Mesenchymal stem cell (in vitro differentiated cells and primary cell): ENCODE results near the gene AMPD2.

Source experiments
- DNase-seq: peaks from one replicate; pipeline ENCODE4 v3.0.0-alpha.2; 2013
- H2AFZ ChIP-seq: one replicate; pipeline ENCODE4 v1.6.1; 2013; ENCODE audit warnings: low read depth, mild to moderate bottlenecking, control low read depth, inconsistent platforms, low read length, moderate library complexity
- H2AK5ac ChIP-seq: 2 replicates; pipeline ENCODE4 v1.6.1; 2013; ENCODE audit warnings: low read length, moderate library complexity, mild to moderate bottlenecking, inconsistent platforms; ENCODE audit not compliant: severe bottlenecking
- H2BK120ac ChIP-seq: one replicate; pipeline ENCODE4 v1.6.1; 2013; ENCODE audit warnings: low read depth, mild to moderate bottlenecking, inconsistent platforms, low read length, moderate library complexity
- H2BK12ac ChIP-seq, 2 experiments: one replicate each; pipeline ENCODE4 v1.6.1; 2013; ENCODE audit warnings: inconsistent platforms in 2 of 2, low read length in 2 of 2, mild to moderate bottlenecking in 2 of 2, moderate library complexity in 2 of 2, control low read depth in 1 of 2
- H2BK15ac ChIP-seq: one replicate; pipeline ENCODE4 v1.6.1; 2013; ENCODE audit warnings: mild to moderate bottlenecking, low read depth, inconsistent platforms; ENCODE audit not compliant: poor library complexity, severe bottlenecking
- H2BK5ac ChIP-seq: 2 replicates; pipeline ENCODE4 v1.6.1; 2013; ENCODE audit warnings: low read depth, mild to moderate bottlenecking, low read length, control low read depth, inconsistent platforms; ENCODE audit not compliant: poor library complexity, severe bottlenecking
- H3K14ac ChIP-seq, 2 experiments: one replicate each; pipeline ENCODE4 v1.6.1; 2013; ENCODE audit warnings: inconsistent platforms in 2 of 2, low read length in 2 of 2, control low read depth in 1 of 2, mild to moderate bottlenecking in 1 of 2, moderate library complexity in 1 of 2
- H3K18ac ChIP-seq, 2 experiments: one replicate each; pipeline ENCODE4 v1.6.1; 2013; ENCODE audit warnings: inconsistent platforms in 2 of 2, low read length in 2 of 2, control low read depth in 1 of 2, low read depth in 1 of 2, mild to moderate bottlenecking in 1 of 2
- H3K23ac ChIP-seq, 2 experiments: one replicate each; pipeline ENCODE4 v1.6.1; 2013; ENCODE audit warnings: inconsistent platforms in 2 of 2, low read length in 2 of 2, mild to moderate bottlenecking in 2 of 2, moderate library complexity in 2 of 2, control low read depth in 1 of 2
- H3K27ac ChIP-seq: 2 replicates; pipeline ENCODE4 v1.5.1; 2013; ENCODE audit warnings: mild to moderate bottlenecking, moderate library complexity, low read length, control low read depth, inconsistent platforms; ENCODE audit not compliant: poor library complexity, severe bottlenecking
- H3K27me3 ChIP-seq, 2 experiments: 2 replicates each; pipeline versions ENCODE4 v1.6.1 to v1.7.0; 2013; ENCODE audit warnings: low read length in 2 of 2, mild to moderate bottlenecking in 2 of 2, moderate library complexity in 2 of 2, control low read depth in 1 of 2, inconsistent platforms in 1 of 2; ENCODE audit not compliant: control insufficient read depth in 1 of 2, insufficient read depth in 1 of 2
- H3K36me3 ChIP-seq, 2 experiments: 2 replicates each; pipeline versions ENCODE4 v1.6.1 to v1.7.0; 2013; ENCODE audit warnings: low read length in 2 of 2, control low read depth in 1 of 2, inconsistent platforms in 1 of 2, low read depth in 1 of 2, mild to moderate bottlenecking in 1 of 2; ENCODE audit not compliant: insufficient read depth in 2 of 2, control insufficient read depth in 1 of 2
- H3K4ac ChIP-seq, 2 experiments: one replicate each; pipeline ENCODE4 v1.6.1; 2013; ENCODE audit warnings: inconsistent platforms in 2 of 2, low read length in 2 of 2, mild to moderate bottlenecking in 2 of 2, moderate library complexity in 2 of 2, control low read depth in 1 of 2, low read depth in 1 of 2
- H3K4me1 ChIP-seq: 2 replicates; pipeline ENCODE4 v1.6.1; 2013; ENCODE audit warnings: low read depth, low read length, control low read depth; ENCODE audit not compliant: control insufficient read depth, insufficient read depth
- H3K4me2 ChIP-seq: 2 replicates; pipeline ENCODE4 v1.6.1; 2013; ENCODE audit warnings: low read length, mild to moderate bottlenecking, inconsistent platforms; ENCODE audit not compliant: poor library complexity, severe bottlenecking
- H3K4me3 ChIP-seq, 2 experiments: 2 replicates each; pipeline versions ENCODE4 v1.5.1 to v1.7.0; 2013; ENCODE audit warnings: low read length in 2 of 2, mild to moderate bottlenecking in 2 of 2, control low read depth in 1 of 2, low read depth in 1 of 2; ENCODE audit not compliant: insufficient read depth in 1 of 2
- H3K79me1 ChIP-seq: replicated peaks from 2 replicates; pipeline ENCODE4 v1.6.1; 2013; ENCODE audit warnings: mild to moderate bottlenecking, control low read depth, low read length, inconsistent platforms; ENCODE audit not compliant: poor library complexity, severe bottlenecking
- H3K9ac ChIP-seq: 2 replicates; pipeline ENCODE4 v1.7.0; 2013; ENCODE audit warnings: mild to moderate bottlenecking, low read length, moderate library complexity
- H3K9me3 ChIP-seq: 2 replicates; pipeline ENCODE4 v1.7.0; 2013; ENCODE audit warnings: mild to moderate bottlenecking, low read length; ENCODE audit not compliant: control insufficient read depth
- H4K8ac ChIP-seq: one replicate; pipeline ENCODE4 v1.6.1; 2013; ENCODE audit warnings: inconsistent platforms, mild to moderate bottlenecking, low read length, moderate library complexity
- H4K91ac ChIP-seq: one replicate; pipeline ENCODE4 v1.6.1; 2013; ENCODE audit warnings: mild to moderate bottlenecking, low read length, inconsistent platforms
- WGBS: methylation state at CpG from one replicate; pipeline ENCODE4 v1.1.7; 2013; ENCODE audit warnings: mixed read lengths; 5-methylcytosine and 5-hydroxymethylcytosine counted together

The AMPD2 gene

DNA sequence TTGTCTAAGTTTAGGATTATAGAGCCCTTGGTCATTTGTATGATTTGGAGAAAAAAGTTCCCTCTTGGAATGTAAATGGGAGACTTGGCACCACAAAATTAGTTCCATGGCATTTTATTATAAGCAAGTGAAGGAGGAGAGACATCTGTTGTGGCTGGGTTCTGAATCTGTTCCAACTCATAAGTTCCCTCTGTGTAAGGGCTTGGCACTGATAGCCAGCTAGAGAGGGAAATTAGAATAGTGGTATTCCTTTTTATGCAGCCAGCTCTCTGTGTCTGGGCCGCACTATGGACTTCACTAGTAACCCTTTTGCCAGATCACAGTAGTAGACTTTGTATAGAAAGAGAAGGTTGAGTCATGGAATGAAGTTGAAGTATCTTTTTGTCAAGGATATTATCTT lies 40.1 kb upstream of the AMPD2 start:
- no peak overlapping the region for H3K9ac ChIP-seq
- H3K36me3 ChIP-seq = peaks cover 14 to 80% of the 10 kb centered on the region in 2 experiments
- no peak overlapping the region for H2AK5ac ChIP-seq
- no peak overlapping the region for H2BK15ac ChIP-seq
- DNase-seq = no peak
- H3K14ac ChIP-seq = no peak overlapping the region
- H4K91ac ChIP-seq = no peak overlapping the region
- no peak overlapping the region for H4K8ac ChIP-seq
- no peaks in the 10 kb centered on the region for H3K27me3 ChIP-seq
- H3K79me1 ChIP-seq = peaks cover 8% of the 10 kb centered on the region
- WGBS = 85% methylated on average over 1 of the region's 1 CpG
- H3K18ac ChIP-seq = no peak overlapping the region
- H3K9me3 ChIP-seq = no peaks in the 10 kb centered on the region
- H3K4me2 ChIP-seq = no peak overlapping the region
- no peak overlapping the region for H2BK120ac ChIP-seq
- H3K23ac ChIP-seq = no peak overlapping the region
- H3K4me3 ChIP-seq = no peak overlapping the region
- no peak overlapping the region for H3K4ac ChIP-seq
- no peak overlapping the region for H2BK5ac ChIP-seq
- no peak overlapping the region for H2BK12ac ChIP-seq
- no peaks in the 10 kb centered on the region for H3K4me1 ChIP-seq
- H2AFZ ChIP-seq = no peak overlapping the region
- no peak overlapping the region for H3K27ac ChIP-seq

- H3K4me2 ChIP-seq = no peak overlapping the region
- DNase-seq = no peak
- H3K4me1 ChIP-seq = no peaks in the 10 kb centered on the region
- no peak overlapping the region for H3K14ac ChIP-seq
- 96% methylated on average over 2 of the region's 2 CpGs for WGBS
- H4K8ac ChIP-seq = no peak overlapping the region
- H2BK12ac ChIP-seq = no peak overlapping the region
- H3K4me3 ChIP-seq = no peak overlapping the region
- no peak overlapping the region for H2BK15ac ChIP-seq
- H3K18ac ChIP-seq = no peak overlapping the region
- no peak overlapping the region for H2AK5ac ChIP-seq
- no peak overlapping the region for H3K9ac ChIP-seq
- H3K79me1 ChIP-seq = peaks cover 13% of the 10 kb centered on the region
- peaks cover 14 to 85% of the 10 kb centered on the region in 2 experiments for H3K36me3 ChIP-seq
- no peaks in the 10 kb centered on the region for H3K9me3 ChIP-seq
- no peak overlapping the region for H2BK120ac ChIP-seq
- H4K91ac ChIP-seq = no peak overlapping the region
- H3K23ac ChIP-seq = no peak overlapping the region
- H3K27me3 ChIP-seq = no peaks in the 10 kb centered on the region
- no peak overlapping the region for H3K4ac ChIP-seq
- no peak overlapping the region for H2BK5ac ChIP-seq
- H2AFZ ChIP-seq = no peak overlapping the region
- no peak overlapping the region for H3K27ac ChIP-seq
These were observed 37.6 kb upstream of the AMPD2 start for GRCh38 chr1:109582021-109582420.

DNA sequence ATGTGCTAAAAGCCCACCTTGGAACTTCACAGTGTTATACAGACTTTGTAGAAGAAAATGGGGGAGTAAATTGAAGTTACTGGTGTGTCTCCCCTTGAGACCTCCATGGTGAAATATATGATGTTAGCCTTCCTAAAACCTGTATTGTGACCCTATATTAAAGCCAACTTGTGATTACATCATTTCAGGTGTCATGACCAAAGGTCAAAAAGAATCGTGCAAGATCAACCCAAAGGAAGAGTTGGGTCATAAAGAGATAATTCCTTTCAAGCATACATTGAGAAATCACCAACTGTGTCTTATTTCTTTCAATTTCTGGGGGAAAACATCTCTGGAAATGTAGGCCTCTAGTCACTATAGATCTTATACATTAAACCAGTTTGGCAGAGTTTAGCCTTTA lies 34.9 kb upstream of the AMPD2 start:
- no peak overlapping the region for H2BK120ac ChIP-seq
- no peaks in the 10 kb centered on the region for H3K4me1 ChIP-seq
- no peak overlapping the region for H3K4me2 ChIP-seq
- DNase-seq = no peak
- no peak overlapping the region for H2BK5ac ChIP-seq
- no peak overlapping the region for H3K4ac ChIP-seq
- H2BK15ac ChIP-seq = no peak overlapping the region
- H3K9me3 ChIP-seq = no peaks in the 10 kb centered on the region
- no CpG with 5 or more reads among the region's 1 CpG for WGBS
- H3K36me3 ChIP-seq = peaks cover 13 to 95% of the 10 kb centered on the region in 2 experiments
- no peak overlapping the region for H3K18ac ChIP-seq
- no peak overlapping the region for H3K14ac ChIP-seq
- no peak overlapping the region for H3K9ac ChIP-seq
- H3K27ac ChIP-seq = no peak overlapping the region
- no peaks in the 10 kb centered on the region for H3K27me3 ChIP-seq
- H3K23ac ChIP-seq = no peak overlapping the region
- peaks cover 11% of the 10 kb centered on the region for H3K79me1 ChIP-seq
- H2AK5ac ChIP-seq = no peak overlapping the region
- no peak overlapping the region for H3K4me3 ChIP-seq
- no peak overlapping the region for H4K91ac ChIP-seq
- no peak overlapping the region for H4K8ac ChIP-seq
- no peak overlapping the region for H2AFZ ChIP-seq
- no peak overlapping the region for H2BK12ac ChIP-seq

GRCh38 chr1:109586055-109586454 lies 33.6 kb upstream of the AMPD2 start:
- H2AK5ac ChIP-seq = no peak overlapping the region
- H2BK120ac ChIP-seq = no peak overlapping the region
- no peak overlapping the region for H3K14ac ChIP-seq
- DNase-seq = no peak
- peaks cover 11% of the 10 kb centered on the region for H3K79me1 ChIP-seq
- H3K23ac ChIP-seq = no peak overlapping the region
- no peak overlapping the region for H3K4me3 ChIP-seq
- no peak overlapping the region for H3K9ac ChIP-seq
- H3K27me3 ChIP-seq = no peaks in the 10 kb centered on the region
- H2BK15ac ChIP-seq = no peak overlapping the region
- no peak overlapping the region for H3K4me2 ChIP-seq
- no peak overlapping the region for H3K4ac ChIP-seq
- H3K36me3 ChIP-seq = peaks cover 16 to 96% of the 10 kb centered on the region in 2 experiments
- no peak overlapping the region for H2BK5ac ChIP-seq
- H3K18ac ChIP-seq = no peak overlapping the region
- H3K27ac ChIP-seq = no peak overlapping the region
- no peak overlapping the region for H2AFZ ChIP-seq
- no peak overlapping the region for H4K91ac ChIP-seq
- H3K9me3 ChIP-seq = no peaks in the 10 kb centered on the region
- 94% methylated on average over 2 of the region's 3 CpGs for WGBS
- no peak overlapping the region for H4K8ac ChIP-seq
- H3K4me1 ChIP-seq = no peaks in the 10 kb centered on the region
- no peak overlapping the region for H2BK12ac ChIP-seq
